HCT116 (cell line): Measurements from ENCODE around the gene IL1RAPL1. TPM values are rescaled to one million over a fixed set of nuclear protein-coding genes. Genes with fewer than 3 reads are reported as not detected.

ENCODE experiments used
- ATAC-seq: fragments of 200-7000 bp; cut with Tn5 transposase; 2 replicates; pipeline ENCODE4 v1.9.1; 2020; ENCODE audit warnings: mild to moderate bottlenecking, moderate library complexity
- BruUV-seq: library from RNA; stranded (reverse); fragments of 400-500 nt; replicated peaks from 2 replicates; lab custom pipeline; 2021; lab: Mats Ljungman, UMichigan
- CTCF ChIA-PET: fragments of 300-600 bp; sonication (Branson Sonifier 250); formaldehyde crosslinking; loops from one replicate; lab custom pipeline; 2021; ENCODE audit warnings: antibody characterized with exemption; lab: Charles Lee
- POLR2A ChIA-PET: fragments of 300-600, 350-600 bp; sonication (Branson Sonifier 250); formaldehyde crosslinking; loops from one replicate; lab custom pipeline; 2021; ENCODE audit warnings: antibody characterized with exemption; lab: Charles Lee
- RAD21 ChIA-PET, 2 experiments: fragments of 300-600 bp; sonication (Branson Sonifier 250); formaldehyde crosslinking; loops; one replicate each; lab custom pipeline; 2023; ENCODE audit warnings: low total read pairs in 2 of 2; ENCODE audit not compliant: uncharacterized antibody in 2 of 2, unreplicated experiment in 2 of 2, low non-redundant PET in 1 of 2; lab: Charles Lee
- DNase-seq: peaks from one replicate; pipeline ENCODE4 v3.0.0-alpha.2; 2010; ENCODE audit warnings: low read depth, low spot score
- H2AFZ ChIP-seq: fragments of 200-600 bp; shearing (Covaris generic), sonication (generic); 2 replicates; pipeline ENCODE4 v1.6.1; 2017; ENCODE audit warnings: low read depth, mixed run types, mixed read lengths, antibody characterized with exemption, low read length; ENCODE audit not compliant: poor library complexity, severe bottlenecking
- H3K27ac ChIP-seq: 2 replicates; pipeline ENCODE4 v1.5.1; 2012; ENCODE audit warnings: low read depth, low read length
- H3K27me3 ChIP-seq: fragments of 200-600 bp; sonication (generic); 2 replicates; pipeline ENCODE4 v1.6.1; 2016; ENCODE audit warnings: mixed run types, low read length, mixed read lengths; ENCODE audit not compliant: insufficient read depth
- H3K36me3 ChIP-seq, 2 experiments: fragments of 200-500 bp in 1 of 2; fragments of 200-600 bp in 1 of 2; sonication (Bioruptor generic) in 1 of 2; sonication (generic) in 1 of 2; 2 replicates each; pipeline versions ENCODE4 v1.5.1 to v1.6.1; 2014 to 2016; ENCODE audit warnings: low read length in 2 of 2, inconsistent platforms in 1 of 2, mixed read lengths in 1 of 2, mixed run types in 1 of 2; ENCODE audit not compliant: insufficient read depth in 2 of 2, control insufficient read depth in 1 of 2
- H3K4me1 ChIP-seq, 2 experiments: fragments of 200-600 bp in 1 of 2; sonication (generic) in 1 of 2; 2 replicates each; pipeline versions ENCODE4 v1.5.1 to v1.6.1; 2012 to 2017; ENCODE audit warnings: low read length in 2 of 2, inconsistent platforms in 1 of 2, mild to moderate bottlenecking in 1 of 2, mixed read lengths in 1 of 2, mixed run types in 1 of 2, moderate library complexity in 1 of 2; ENCODE audit not compliant: insufficient read depth in 2 of 2, control insufficient read depth in 1 of 2
- H3K4me2 ChIP-seq: fragments of 200-600 bp; sonication (generic); 2 replicates; pipeline ENCODE4 v1.6.1; 2017; ENCODE audit warnings: mixed run types, low read length, mixed read lengths
- H3K4me3 ChIP-seq, 2 experiments: fragments of 200-600 bp in 1 of 2; sonication (generic) in 1 of 2; replicated peaks in 1 of 2; 2 replicates each; pipeline ENCODE4 v1.5.1; 2011 to 2016; ENCODE audit warnings: low read length in 2 of 2, control low read depth in 1 of 2, low read depth in 1 of 2, mild to moderate bottlenecking in 1 of 2, mixed read lengths in 1 of 2, mixed run types in 1 of 2
- H3K79me2 ChIP-seq: fragments of 200-600 bp; sonication (generic); 2 replicates; pipeline ENCODE4 v1.6.1; 2017; ENCODE audit warnings: mild to moderate bottlenecking, mixed run types, low read length, moderate library complexity, mixed read lengths; ENCODE audit not compliant: insufficient read depth
- H3K9ac ChIP-seq: fragments of 200-600 bp; sonication (generic); 2 replicates; pipeline ENCODE4 v1.6.1; 2016; ENCODE audit warnings: low read length, mixed read lengths
- H3K9me2 ChIP-seq: fragments of 200-600 bp; sonication (generic), shearing (Covaris generic); 2 replicates; pipeline ENCODE4 v1.6.1; 2017; ENCODE audit warnings: mixed run types, mild to moderate bottlenecking, moderate library complexity; ENCODE audit not compliant: insufficient read depth
- H3K9me3 ChIP-seq, 2 experiments: fragments of 200-500 bp in 1 of 2; fragments of 200-600 bp in 1 of 2; sonication (Bioruptor generic) in 1 of 2; sonication (generic) in 1 of 2; 2 replicates each; pipeline ENCODE4 v1.6.1; 2014 to 2017; ENCODE audit warnings: low read length in 2 of 2, mixed read lengths in 2 of 2, inconsistent platforms in 1 of 2, low read depth in 1 of 2, mild to moderate bottlenecking in 1 of 2, mixed run types in 1 of 2, moderate library complexity in 1 of 2; ENCODE audit not compliant: control insufficient read depth in 1 of 2, insufficient read depth in 1 of 2
- H4K20me1 ChIP-seq: fragments of 200-600 bp; sonication (generic), shearing (Covaris generic); 2 replicates; pipeline ENCODE4 v1.6.1; 2017; ENCODE audit warnings: mixed run types, mild to moderate bottlenecking, moderate library complexity; ENCODE audit not compliant: insufficient read depth
- EGR1 ChIP-seq: IDR thresholded peaks from 2 replicates; pipeline ENCODE4 v1.6.1; 2012; ENCODE audit warnings: low read depth
- EZH2phosphoT487 ChIP-seq: fragments of 200-600 bp; IDR thresholded peaks from 2 replicates; pipeline ENCODE4 v1.6.1; 2018; ENCODE audit warnings: antibody characterized with exemption, borderline replicate concordance
- POLR2A ChIP-seq: IDR thresholded peaks from 2 replicates; pipeline ENCODE4 v1.7.0; 2011; ENCODE audit warnings: borderline replicate concordance; ENCODE audit not compliant: insufficient read depth, insufficient read length; ENCODE audit errors: extremely low read depth
- SRF ChIP-seq: IDR thresholded peaks from 2 replicates; pipeline ENCODE4 v1.6.1; 2012; ENCODE audit warnings: low read depth
- ZBTB33 ChIP-seq: IDR thresholded peaks from 2 replicates; pipeline ENCODE4 v1.6.1; 2011; ENCODE audit warnings: mild to moderate bottlenecking, low read length, moderate library complexity; ENCODE audit not compliant: insufficient replicate concordance; ENCODE audit errors: extremely low read depth
- ZFX ChIP-seq: fragments of 450-650 bp; IDR thresholded peaks from 2 replicates; pipeline ENCODE4 v1.6.1; 2017
- ZNF274 ChIP-seq: fragments of 200-500 bp; sonication (Bioruptor generic); IDR thresholded peaks from 2 replicates; pipeline ENCODE4 v1.6.1; 2014; ENCODE audit warnings: mild to moderate bottlenecking, low read depth, low read length, inconsistent platforms
- intact Hi-C: fragments of 100-400 bp; cut with micrococcal nuclease; formaldehyde crosslinking; loops from 2 replicates; pipeline ENCODE4 v1.10.0; 2022
- total RNA-seq: library from RNA; stranded (reverse); gene quantifications from one replicate; pipeline ENCODE4 v1.2.1, GENCODE V29; 2021; ENCODE audit not compliant: unreplicated experiment

IL1RAPL1 gene
- total RNA-seq, 1 experiment from 2014 or later, result 2.8 TPM

GRCh38 chrX:29477878-29478277 is 890.6 kb downstream of the IL1RAPL1 start:
- no peak for ATAC-seq
- H3K27me3 ChIP-seq, result no peaks in the 10 kb centered on the region
- TF ChIP-seq POLR2A (no peak), EGR1 (no peak), ZNF274 (no peak), ZFX (no peak), EZH2phosphoT487 (no peak), ZBTB33 (no peak), SRF (no peak)
- no peaks in the 10 kb centered on the region for H3K36me3 ChIP-seq
- BruUV-seq, result no TSS peak
- H3K79me2 ChIP-seq, result no peaks in the 10 kb centered on the region
- no peak overlapping the region for H3K4me2 ChIP-seq
- H3K27ac ChIP-seq, result no peak overlapping the region
- no peaks in the 10 kb centered on the region for H4K20me1 ChIP-seq
- ChIA-PET POLR2A (no interaction called here), RAD21 (no interaction called here), CTCF (interaction anchor here (1.2 to 2.5 kb wide), 10 partner anchors 8 to 550 kb away, joined by 3 to 22 read pairs (median 5); no protein-coding TSS in a partner anchor)
- no peak overlapping the region for H2AFZ ChIP-seq
- no peak overlapping the region for H3K9ac ChIP-seq
- peaks cover 0 to 8% of the 10 kb centered on the region in 2 experiments; a peak in 1 of 4 replicates for H3K4me1 ChIP-seq
- intact Hi-C loops, result loop anchor here (5.0 kb wide), 1 partner anchor 886 kb away; no protein-coding TSS in a partner anchor
- H3K4me3 ChIP-seq, result no peak overlapping the region
- no peaks in the 10 kb centered on the region for H3K9me3 ChIP-seq
- no peaks in the 10 kb centered on the region for H3K9me2 ChIP-seq
- DNase-seq, result no peak
